GM19351 (cell line): ENCODE results near the gene GRB2.
"Not testable (repeated sequence)": the region's sequence is repeated elsewhere in the genome, so short reads cannot be mapped to it uniquely, and the experiment has no call there.

Source experiments
- ATAC-seq: cut with Tn5 transposase; IDR thresholded peaks from one replicate; pipeline ENCODE4 v1.9.1; 2021; ENCODE audit warnings: mild to moderate bottlenecking, moderate library complexity; ENCODE audit not compliant: unreplicated experiment

GRB2 gene

DNA sequence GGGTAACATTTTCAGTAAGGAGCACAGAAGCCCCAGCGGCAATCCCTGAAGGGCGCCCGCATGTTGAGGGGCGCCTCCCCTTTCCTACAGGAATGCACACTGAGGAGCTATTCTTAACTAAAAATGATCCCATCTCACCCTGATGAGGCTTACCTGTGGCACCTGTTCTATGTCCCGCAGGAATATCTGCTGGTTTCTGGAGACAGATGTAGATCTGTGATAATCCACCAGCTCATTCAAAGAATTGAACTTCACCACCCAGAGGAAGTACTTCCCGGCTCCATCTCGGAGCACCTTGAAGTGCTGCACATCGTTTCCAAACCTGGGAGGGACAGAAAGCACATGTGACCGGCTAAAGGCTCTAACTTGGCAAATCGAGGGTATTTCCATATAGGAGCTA lies 84.0 kb downstream of the GRB2 start:
- no peak for ATAC-seq

- peak; percentile 50 for ATAC-seq
Observed at GRCh38 chr17:75319904-75320691, 85.4 kb downstream of the GRB2 start.

DNA sequence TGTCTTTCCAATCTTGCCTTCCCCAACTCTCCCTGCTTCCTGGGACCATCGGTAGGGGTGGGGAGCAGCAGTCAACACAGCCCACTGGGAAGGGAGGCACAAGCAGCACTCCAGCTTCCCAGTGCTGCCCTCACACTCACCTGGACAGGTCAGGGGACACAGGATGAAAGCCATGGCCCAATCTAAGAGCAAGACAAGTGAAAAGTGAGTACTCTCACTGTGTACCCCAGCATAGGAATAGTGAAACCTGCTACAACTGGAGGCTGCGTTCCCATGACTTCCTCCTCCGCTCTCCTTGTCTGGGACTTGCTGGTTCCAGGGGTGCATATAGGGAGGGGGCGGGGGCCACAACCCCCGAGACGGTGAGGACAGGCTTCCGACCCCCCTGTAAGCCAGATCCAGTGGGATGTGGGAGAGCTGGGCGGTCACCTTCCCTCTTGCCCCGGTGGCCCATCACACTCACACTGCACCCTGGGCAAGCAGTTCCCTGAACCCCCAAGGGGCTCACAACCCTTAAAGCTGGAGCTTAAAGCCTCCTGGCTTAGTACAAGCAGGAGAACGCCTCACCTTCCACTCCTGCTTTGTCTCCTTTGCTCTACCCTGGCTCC lies 86.8 kb downstream of the GRB2 start:
- ATAC-seq = no peak

GRCh38 chr17:75318211-75318610 lies 87.3 kb downstream of the GRB2 start:
- no peak for ATAC-seq

DNA sequence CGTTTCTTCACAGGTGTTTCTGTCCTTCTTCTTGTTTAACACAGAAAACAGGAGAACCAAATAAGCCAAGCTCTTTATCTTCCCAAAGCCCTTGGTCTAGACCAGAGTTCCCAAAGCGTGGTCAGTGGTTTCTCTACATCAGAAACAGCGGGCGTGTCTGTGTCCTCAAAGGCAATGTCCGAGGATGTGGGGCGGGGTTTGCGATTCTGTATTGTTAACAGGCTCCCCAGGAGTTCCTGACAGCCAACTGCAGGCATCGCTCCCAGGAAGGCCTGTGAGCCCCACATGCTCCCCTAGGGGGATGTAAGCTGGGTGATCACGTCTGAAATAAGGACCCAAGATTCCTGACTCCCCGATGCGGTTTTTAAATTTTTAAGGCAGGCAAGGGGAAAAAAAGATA lies 87.8 kb downstream of the GRB2 start:
- no peak for ATAC-seq

- no peak for ATAC-seq
Observed at GRCh38 chr17:75316253-75316652, 89.2 kb downstream of the GRB2 start.

GRCh38 chr17:75315541-75316243 lies 89.8 kb downstream of the GRB2 start:
- ATAC-seq = no peak

DNA sequence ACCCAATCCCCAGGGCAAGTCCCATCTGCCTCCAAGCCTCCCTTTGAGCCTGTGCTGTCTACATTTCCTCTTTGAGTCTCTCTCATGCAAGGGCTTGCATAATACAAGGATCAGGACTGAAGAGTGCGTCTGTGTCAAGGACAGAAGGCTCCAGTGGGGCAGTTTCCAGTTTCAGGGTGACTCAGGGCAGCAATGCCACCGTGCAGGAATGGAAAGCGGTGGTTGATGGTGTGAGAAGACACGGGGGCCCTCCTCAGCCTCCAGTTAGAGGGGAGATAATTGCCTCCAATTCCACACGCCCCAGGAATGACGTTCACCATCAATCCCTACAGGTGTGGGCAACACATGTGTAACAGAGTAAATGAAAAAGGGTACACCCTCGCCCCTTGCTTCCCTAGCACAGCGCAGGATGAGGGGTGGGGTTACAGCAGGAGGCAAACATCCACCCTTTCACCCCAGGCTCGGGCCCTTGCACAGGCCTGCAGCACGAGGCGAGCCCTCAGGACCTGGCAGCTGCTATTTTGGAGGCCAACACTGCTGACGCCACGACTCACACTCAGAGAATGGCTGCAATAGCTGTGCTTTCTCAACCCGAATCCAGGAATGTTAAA lies 91.4 kb downstream of the GRB2 start:
- no peak for ATAC-seq

- ATAC-seq = no peak
Observed at GRCh38 chr17:75308732-75309629, 96.5 kb downstream of the GRB2 start.

DNA sequence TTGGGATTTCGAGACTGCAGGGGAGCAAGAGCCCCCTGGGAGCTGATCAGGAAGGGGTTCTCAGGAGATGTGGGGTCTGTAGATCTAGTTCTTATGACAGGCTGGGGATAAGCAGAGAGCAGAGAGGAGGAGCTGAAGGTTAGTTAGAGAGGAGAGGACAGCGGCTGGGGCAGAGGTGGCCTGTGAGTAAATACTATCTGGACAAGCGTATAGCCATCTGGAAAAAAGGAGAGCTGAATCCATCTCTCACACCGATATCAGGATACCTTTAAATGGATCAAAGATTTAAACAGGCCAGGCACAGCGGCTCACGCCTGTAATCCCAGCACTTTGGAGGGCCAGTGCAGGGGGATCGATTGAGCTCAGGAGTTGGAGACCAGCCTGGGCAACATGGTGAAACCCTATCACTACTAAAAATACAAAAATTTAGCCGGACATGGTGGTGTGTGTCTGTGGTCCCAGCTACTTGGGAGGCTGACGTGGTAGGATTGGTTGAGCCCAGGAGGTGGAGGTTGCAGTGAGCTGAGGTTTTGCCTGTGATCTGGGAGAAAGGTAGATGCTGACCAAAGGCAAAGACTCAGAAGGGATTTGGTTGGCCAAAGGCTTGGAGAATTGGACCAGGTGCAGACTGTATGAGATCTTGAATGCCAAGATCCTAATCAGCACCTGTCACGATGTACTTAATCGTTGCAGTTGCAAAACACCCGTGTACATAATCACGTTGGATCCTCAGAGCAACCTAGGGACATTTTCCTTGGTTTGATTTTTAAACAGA lies 97.3 kb downstream of the GRB2 start:
- ATAC-seq = no peak

- ATAC-seq = no peak
Observed at GRCh38 chr17:75301502-75302206, 103.8 kb downstream of the GRB2 start.

GRCh38 chr17:75301049-75301448 lies 104.4 kb downstream of the GRB2 start:
- no peak for ATAC-seq

GRCh38 chr17:75300280-75300679 lies 105.2 kb downstream of the GRB2 start:
- no peak for ATAC-seq

DNA sequence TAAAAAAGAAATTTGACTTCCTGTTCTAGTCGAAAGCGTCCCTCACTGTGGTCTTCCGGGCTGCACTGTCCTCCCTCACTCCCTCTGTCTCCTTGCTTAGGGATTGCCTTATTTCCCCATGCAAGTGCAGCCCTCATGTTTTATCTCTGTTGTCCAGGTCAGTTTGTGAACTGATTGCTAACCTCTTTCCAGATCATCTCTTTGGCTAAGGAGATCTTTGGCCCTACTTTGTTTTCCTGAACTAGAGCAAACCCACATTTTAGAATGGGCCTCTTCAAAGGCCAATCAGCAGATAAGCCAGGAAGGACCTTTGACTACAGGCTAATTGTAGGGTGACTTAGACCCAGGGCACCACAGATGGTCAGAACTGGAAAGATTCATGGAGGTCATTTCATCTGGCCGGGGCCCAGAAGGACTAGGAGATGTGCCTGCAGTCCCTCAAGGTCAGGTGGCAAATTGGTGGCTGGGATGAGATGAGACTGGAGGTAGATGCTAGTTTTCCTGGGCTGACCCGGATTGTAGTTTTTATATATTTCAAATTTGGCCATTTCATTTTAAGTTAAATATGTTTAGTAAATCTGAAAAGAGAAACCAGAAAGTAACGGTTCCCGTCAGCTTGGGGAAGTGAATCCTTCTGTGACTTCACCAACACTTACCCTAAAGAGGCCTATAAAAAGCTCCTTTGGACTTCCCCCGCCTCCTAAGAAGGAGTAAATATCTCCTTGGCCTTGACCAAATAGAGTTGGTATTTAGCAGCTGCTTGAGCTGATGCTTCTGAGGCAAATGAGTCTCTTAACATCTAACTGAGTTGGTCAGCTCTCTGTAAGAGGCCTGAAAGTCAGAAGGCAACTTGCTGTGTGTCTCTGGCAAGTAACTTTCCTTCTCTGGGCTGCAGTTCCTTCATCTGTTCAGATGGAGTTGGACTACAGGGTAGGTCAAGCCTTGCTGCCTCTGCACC lies 110.0 kb downstream of the GRB2 start:
- peak; percentile 64 for ATAC-seq

GRCh38 chr17:75292810-75293448 lies 112.5 kb downstream of the GRB2 start:
- ATAC-seq = not testable (repeated sequence)

DNA sequence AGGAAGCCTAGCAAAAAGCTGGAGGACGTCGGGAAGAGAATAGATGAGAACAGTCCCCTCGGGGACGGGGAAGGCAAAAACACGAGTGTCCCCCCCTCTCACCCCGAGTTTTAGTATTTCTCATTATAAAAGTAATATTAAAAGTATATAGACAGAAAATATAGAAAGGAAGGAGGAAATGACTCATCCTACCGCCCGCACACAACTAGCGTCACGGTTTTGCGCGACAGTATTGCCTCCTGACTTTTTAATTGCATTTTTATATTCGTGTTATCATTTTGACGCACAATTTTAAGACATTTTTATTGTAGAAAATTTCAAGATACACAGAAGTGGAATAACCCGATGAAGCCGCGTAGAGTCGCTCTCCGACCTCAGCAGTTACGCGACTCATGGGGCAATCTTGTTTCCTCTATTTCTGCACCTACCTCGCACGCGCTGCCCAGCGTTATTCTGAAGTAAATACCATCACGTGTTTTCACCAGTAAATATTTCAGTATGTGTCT lies 115.6 kb downstream of the GRB2 start:
- no peak for ATAC-seq

- ATAC-seq = peak; percentile 83
Observed at GRCh38 chr17:75289115-75289831, 116.2 kb downstream of the GRB2 start, which contains the start of gene SLC25A19. SLC25A19 (minus strand) TSS chr17:75289433; CDS start chr17:75286764, 2,669 bp downstream.
